Mammary epithelial cell (primary cell): ENCODE measurements around the gene ASB4.

Source experiments
- EZH2 ChIP-seq: IDR thresholded peaks from 2 replicates; pipeline ENCODE4 v1.6.1; 2012; ENCODE audit warnings: low read length, inconsistent platforms, borderline replicate concordance
- TF ChIP-seq, protein P1 (sequence below), 2 donors: IDR thresholded peaks in 1 of 2; conservative IDR thresholded peaks in 1 of 2; 2 replicates each; pipeline ENCODE4 v1.5.1; 2011 to 2012; ENCODE audit warnings: inconsistent platforms in 2 of 2, low read length in 2 of 2, mild to moderate bottlenecking in 2 of 2, control low read depth in 1 of 2, low read depth in 1 of 2; ENCODE audit not compliant: insufficient read depth in 1 of 2; ENCODE audit errors: extremely low read depth in 1 of 2

DNA sequence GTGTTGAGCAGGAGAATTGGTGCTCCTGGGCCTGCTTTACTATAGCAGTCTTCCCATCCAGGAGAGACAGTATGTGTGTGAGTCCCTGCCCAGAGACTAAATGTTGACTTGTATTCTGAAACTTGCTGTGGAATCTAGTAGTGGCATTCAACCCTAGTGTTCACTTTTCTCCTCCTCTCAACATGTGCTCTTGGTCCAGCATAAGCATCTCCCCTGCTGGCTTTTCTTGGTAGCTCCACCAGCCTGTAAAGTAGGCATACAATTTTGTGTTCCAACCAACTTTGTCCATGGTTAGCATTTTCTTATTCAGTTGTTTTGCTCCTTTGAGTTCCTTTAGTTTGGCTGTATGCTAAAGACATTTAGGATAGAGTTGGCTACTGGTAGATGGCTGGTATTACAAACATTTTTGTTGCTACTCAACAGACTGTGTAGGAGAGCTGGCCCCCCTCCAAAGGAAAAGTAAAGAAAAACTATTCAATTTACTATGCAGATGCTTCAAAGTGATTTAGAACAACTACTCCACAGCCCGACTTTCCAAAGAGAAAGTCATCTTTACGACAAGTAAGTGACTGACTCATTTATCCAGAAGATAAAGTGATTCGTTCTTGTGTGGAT, 46.0 kb downstream of the ASB4 start:
- TF ChIP-seq, protein P1, sequence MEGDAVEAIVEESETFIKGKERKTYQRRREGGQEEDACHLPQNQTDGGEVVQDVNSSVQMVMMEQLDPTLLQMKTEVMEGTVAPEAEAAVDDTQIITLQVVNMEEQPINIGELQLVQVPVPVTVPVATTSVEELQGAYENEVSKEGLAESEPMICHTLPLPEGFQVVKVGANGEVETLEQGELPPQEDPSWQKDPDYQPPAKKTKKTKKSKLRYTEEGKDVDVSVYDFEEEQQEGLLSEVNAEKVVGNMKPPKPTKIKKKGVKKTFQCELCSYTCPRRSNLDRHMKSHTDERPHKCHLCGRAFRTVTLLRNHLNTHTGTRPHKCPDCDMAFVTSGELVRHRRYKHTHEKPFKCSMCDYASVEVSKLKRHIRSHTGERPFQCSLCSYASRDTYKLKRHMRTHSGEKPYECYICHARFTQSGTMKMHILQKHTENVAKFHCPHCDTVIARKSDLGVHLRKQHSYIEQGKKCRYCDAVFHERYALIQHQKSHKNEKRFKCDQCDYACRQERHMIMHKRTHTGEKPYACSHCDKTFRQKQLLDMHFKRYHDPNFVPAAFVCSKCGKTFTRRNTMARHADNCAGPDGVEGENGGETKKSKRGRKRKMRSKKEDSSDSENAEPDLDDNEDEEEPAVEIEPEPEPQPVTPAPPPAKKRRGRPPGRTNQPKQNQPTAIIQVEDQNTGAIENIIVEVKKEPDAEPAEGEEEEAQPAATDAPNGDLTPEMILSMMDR (conservative IDR thresholded peaks at IDR 0.05 in 1 of 2, IDR thresholded peaks at IDR 0.05 in 1 of 2; ENCODE audit: extremely low read depth in 1 of 2, insufficient read depth in 1 of 2, low read depth in 1 of 2, low read length in 2 of 2) = no peak
- no peak for TF ChIP-seq EZH2
